ENCODE results near the gene METAP1D.
"Not testable (repeated sequence)": the region's sequence is repeated elsewhere in the genome, so short reads cannot be mapped to it uniquely, and the experiment has no call there.

METAP1D gene

GRCh38 chr2:172052000-172052983, 52.5 kb downstream of the METAP1D start:
- DNase-seq (ENCODE audit: low read depth), result no peak
- no peak overlapping the region for H3K4me3 ChIP-seq (ENCODE audit: low read depth, low read length)
- TF ChIP-seq, protein P1, sequence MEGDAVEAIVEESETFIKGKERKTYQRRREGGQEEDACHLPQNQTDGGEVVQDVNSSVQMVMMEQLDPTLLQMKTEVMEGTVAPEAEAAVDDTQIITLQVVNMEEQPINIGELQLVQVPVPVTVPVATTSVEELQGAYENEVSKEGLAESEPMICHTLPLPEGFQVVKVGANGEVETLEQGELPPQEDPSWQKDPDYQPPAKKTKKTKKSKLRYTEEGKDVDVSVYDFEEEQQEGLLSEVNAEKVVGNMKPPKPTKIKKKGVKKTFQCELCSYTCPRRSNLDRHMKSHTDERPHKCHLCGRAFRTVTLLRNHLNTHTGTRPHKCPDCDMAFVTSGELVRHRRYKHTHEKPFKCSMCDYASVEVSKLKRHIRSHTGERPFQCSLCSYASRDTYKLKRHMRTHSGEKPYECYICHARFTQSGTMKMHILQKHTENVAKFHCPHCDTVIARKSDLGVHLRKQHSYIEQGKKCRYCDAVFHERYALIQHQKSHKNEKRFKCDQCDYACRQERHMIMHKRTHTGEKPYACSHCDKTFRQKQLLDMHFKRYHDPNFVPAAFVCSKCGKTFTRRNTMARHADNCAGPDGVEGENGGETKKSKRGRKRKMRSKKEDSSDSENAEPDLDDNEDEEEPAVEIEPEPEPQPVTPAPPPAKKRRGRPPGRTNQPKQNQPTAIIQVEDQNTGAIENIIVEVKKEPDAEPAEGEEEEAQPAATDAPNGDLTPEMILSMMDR (IDR thresholded peaks at IDR 0.05; ENCODE audit: low read depth, low read length, missing control alignments), result no peak

DNA sequence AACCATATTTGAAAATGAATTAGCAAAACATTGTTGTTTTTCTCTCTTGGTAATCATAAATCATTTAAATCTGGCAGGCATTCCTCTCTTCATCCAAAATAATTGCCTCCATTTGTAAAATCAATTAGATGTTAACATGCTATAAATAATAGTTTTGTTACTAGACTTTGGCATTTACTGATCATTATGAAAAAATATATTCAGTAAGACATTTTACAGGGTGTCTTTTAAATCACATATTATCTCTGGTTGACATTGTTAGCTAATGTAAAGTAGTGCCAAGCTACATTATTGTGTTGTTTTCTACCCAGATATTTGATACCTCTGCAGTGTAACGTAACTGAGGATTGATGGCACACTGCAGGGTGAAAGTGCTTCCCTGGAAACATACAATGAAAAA, 53.7 kb downstream of the METAP1D start:
- TF ChIP-seq, protein P1 (IDR thresholded peaks at IDR 0.05; ENCODE audit: low read depth, low read length, missing control alignments), result no peak
- DNase-seq (ENCODE audit: low read depth), result no peak
- H3K4me3 ChIP-seq (ENCODE audit: low read depth, low read length), result no peak overlapping the region

GRCh38 chr2:172056293-172056692, 56.5 kb downstream of the METAP1D start:
- no peak for DNase-seq (ENCODE audit: low read depth)
- H3K4me3 ChIP-seq (ENCODE audit: low read depth, low read length), result no peak overlapping the region
- TF ChIP-seq, protein P1 (IDR thresholded peaks at IDR 0.05; ENCODE audit: low read depth, low read length, missing control alignments), result no peak

DNA sequence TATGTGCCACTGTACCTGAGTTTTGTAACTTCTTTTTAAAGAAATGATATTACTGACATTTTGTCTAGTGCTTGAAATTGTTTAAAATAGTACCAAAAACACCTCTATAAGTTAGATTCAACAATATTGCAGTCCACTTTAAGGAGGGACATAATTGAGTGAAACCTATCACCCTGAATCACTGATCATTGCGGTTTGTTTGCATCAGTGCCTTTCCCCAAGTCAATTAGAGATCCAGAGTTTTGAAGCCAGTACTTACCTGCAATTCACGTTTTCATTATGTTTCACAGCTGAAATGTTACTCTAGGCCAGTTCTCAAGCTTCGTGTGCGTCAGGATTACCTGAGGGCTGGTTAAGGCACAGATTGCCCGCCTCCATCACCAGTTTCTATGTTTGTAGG, 58.9 kb downstream of the METAP1D start:
- DNase-seq (ENCODE audit: low read depth), result no peak
- TF ChIP-seq, protein P1 (IDR thresholded peaks at IDR 0.05; ENCODE audit: low read depth, low read length, missing control alignments), result no peak
- H3K4me3 ChIP-seq (ENCODE audit: low read depth, low read length), result no peak overlapping the region

DNA sequence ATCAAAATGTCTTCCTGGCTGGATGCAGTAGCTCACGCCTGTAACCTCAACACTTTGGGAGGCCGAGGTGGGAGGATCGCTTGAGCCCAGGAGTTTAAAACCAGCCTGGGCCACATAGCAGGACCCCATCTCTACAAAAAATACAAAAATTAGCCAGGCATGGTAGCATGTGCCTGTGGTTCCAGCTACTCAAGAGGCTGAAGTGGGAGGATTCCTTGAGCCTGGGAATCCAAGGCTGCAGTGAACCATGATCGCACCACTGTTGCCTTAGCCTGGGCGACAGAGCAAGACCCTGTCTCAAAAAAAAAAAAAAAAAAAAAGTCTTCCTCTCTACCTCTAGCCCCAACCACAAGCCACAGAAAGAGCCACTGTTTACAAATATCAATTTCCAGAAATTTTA, 60.4 kb downstream of the METAP1D start:
- not testable (repeated sequence) for DNase-seq (ENCODE audit: low read depth); H3K4me3 ChIP-seq (ENCODE audit: low read depth, low read length)

GRCh38 chr2:172062402-172063004, 62.8 kb downstream of the METAP1D start:
- DNase-seq (ENCODE audit: low read depth), result no peak
- TF ChIP-seq, protein P1 (IDR thresholded peaks at IDR 0.05; ENCODE audit: low read depth, low read length, missing control alignments), result no peak

GRCh38 chr2:172063446-172063845, 63.7 kb downstream of the METAP1D start:
- no peak overlapping the region for H3K4me3 ChIP-seq (ENCODE audit: low read depth, low read length)
- DNase-seq (ENCODE audit: low read depth), result no peak
- TF ChIP-seq, protein P1 (IDR thresholded peaks at IDR 0.05; ENCODE audit: low read depth, low read length, missing control alignments), result no peak

More at GRCh38 chr2:172062402-172063004, 62.8 kb downstream of the METAP1D start:
- H3K4me3 ChIP-seq (ENCODE audit: low read depth, low read length), result no peak overlapping the region

Measured in GM12864 (cell line).